ENCODE data around the gene SNX11. TPM values are rescaled to one million over a fixed set of nuclear protein-coding genes. Genes with fewer than 3 reads are reported as not detected.
A peak's percentile ranks its signal among the peaks of the same experiment; 100 is the strongest.

SNX11 gene
- total and polyA plus RNA-seq, 8 donors, result 5.4 to 13.6 (median 7.9) TPM

GRCh38 chr17:48162306-48162934, 54.9 kb downstream of the SNX11 start:
- H3K4me3 ChIP-seq, result peak overlapping the region in 1 of 4 donors; percentile 1
- TF ChIP-seq, protein P1, sequence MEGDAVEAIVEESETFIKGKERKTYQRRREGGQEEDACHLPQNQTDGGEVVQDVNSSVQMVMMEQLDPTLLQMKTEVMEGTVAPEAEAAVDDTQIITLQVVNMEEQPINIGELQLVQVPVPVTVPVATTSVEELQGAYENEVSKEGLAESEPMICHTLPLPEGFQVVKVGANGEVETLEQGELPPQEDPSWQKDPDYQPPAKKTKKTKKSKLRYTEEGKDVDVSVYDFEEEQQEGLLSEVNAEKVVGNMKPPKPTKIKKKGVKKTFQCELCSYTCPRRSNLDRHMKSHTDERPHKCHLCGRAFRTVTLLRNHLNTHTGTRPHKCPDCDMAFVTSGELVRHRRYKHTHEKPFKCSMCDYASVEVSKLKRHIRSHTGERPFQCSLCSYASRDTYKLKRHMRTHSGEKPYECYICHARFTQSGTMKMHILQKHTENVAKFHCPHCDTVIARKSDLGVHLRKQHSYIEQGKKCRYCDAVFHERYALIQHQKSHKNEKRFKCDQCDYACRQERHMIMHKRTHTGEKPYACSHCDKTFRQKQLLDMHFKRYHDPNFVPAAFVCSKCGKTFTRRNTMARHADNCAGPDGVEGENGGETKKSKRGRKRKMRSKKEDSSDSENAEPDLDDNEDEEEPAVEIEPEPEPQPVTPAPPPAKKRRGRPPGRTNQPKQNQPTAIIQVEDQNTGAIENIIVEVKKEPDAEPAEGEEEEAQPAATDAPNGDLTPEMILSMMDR (IDR thresholded peaks at IDR 0.05), result no peak
- WGBS, 2 donors, result 14 to 22% methylated on average over 5 of the region's 5 CpGs
- peak in 3 of 6 donors; percentile 32 to 41 (median 33) for DNase-seq
- ATAC-seq, result peak; percentile 57 to 63 (median 59)
- no peaks in the 10 kb centered on the region for H3K27me3 ChIP-seq
- peaks cover 47 to 67% (median 47%) of the 10 kb centered on the region in 3 donors for H3K4me1 ChIP-seq
- H3K9me3 ChIP-seq, result no peaks in the 10 kb centered on the region
- peak overlapping the region; percentile 6 to 89 (median 71) for H3K27ac ChIP-seq
- intact Hi-C loops (cut with DNase I), result no loop called here
- no peak for FAIRE-seq
- H3K36me3 ChIP-seq, result no peaks in the 10 kb centered on the region

- Histone ChIP-seq H3K36me3 (no peaks in the 10 kb centered on the region), H3K4me3 (peak overlapping the region in 2 of 4 donors; percentile 1 to 29), H3K4me1 (peaks cover 47 to 73% (median 47%) of the 10 kb centered on the region in 3 donors), H3K27me3 (no peaks in the 10 kb centered on the region), H3K27ac (peak overlapping the region; percentile 6 to 89 (median 71)), H3K9me3 (no peaks in the 10 kb centered on the region)
- WGBS, 2 donors, result 6 to 8% methylated on average over 5 of the region's 5 CpGs
- TF ChIP-seq, protein P1 (IDR thresholded peaks at IDR 0.05), result no peak
- intact Hi-C loops (cut with DNase I), result no loop called here
- DNase-seq (peak in 4 of 6 donors; percentile 32 to 44 (median 38)), FAIRE-seq (no peak), ATAC-seq (peak; percentile 56 to 71 (median 66))
Observed at GRCh38 chr17:48162946-48163506, 55.5 kb downstream of the SNX11 start.

DNA sequence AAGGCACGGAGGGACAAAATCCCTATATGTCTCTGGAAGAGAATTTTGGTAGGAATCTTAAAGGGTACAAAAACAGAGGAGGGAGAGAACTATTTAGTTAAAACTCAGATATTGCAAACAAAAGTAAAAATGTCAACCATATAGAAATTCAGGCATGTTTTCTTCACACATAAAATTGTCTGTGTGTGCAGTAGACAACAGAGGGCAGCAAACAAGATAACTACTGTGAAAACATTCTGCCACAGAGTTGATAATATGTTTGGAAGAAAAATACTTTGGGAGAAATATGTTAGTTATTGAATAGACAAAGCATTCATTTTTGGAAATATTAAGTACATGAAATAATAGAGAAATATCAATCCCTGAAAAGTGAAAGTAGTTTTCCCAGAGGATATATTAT, 56.2 kb downstream of the SNX11 start:
- peaks cover 47 to 74% (median 47%) of the 10 kb centered on the region in 3 donors for H3K4me1 ChIP-seq
- no peaks in the 10 kb centered on the region for H3K9me3 ChIP-seq
- TF ChIP-seq, protein P1 (IDR thresholded peaks at IDR 0.05), result no peak
- H3K36me3 ChIP-seq, result no peaks in the 10 kb centered on the region
- no peaks in the 10 kb centered on the region for H3K27me3 ChIP-seq
- no peak for FAIRE-seq
- peak overlapping the region in 1 of 4 donors; percentile 29 for H3K4me3 ChIP-seq
- intact Hi-C loops (cut with DNase I), result no loop called here
- no peak for DNase-seq
- no peak for ATAC-seq
- 79 to 90% methylated on average over 1 of the region's 1 CpG for WGBS, 2 donors
- H3K27ac ChIP-seq, result peak overlapping the region in 2 of 4 donors; percentile 86 to 89

- ATAC-seq (no peak), FAIRE-seq (no peak), DNase-seq (no peak)
- H3K36me3 ChIP-seq, result no peaks in the 10 kb centered on the region
- H3K4me3 ChIP-seq, result no peak overlapping the region
- no peak overlapping the region for H3K27ac ChIP-seq
- TF ChIP-seq, protein P1 (IDR thresholded peaks at IDR 0.05), result no peak
- H3K4me1 ChIP-seq, result peaks cover 2 to 26% (median 6%) of the 10 kb centered on the region in 3 donors
- no peaks in the 10 kb centered on the region for H3K9me3 ChIP-seq
- no peaks in the 10 kb centered on the region for H3K27me3 ChIP-seq
- 71 to 79% methylated on average over 1 of the region's 1 CpG for WGBS, 2 donors
- intact Hi-C loops (cut with DNase I), result no loop called here
Observed at GRCh38 chr17:48169926-48170325, 62.4 kb downstream of the SNX11 start.

Small RNA genes within 50 kb of the gene (microRNA-seq; reads per million reads assigned to microRNA genes)
- gene MIR1203, result 0 reads per million in 2 donors

Other genes with a start within 250 kb of the SNX11 start
- 1 to 10 TPM; 5.2 to 8.8 (median 6.9) TPM for gene SP2, start 211.5 kb upstream of the SNX11 start, total RNA-seq
- gene SP2, start 211.5 kb upstream of the SNX11 start, polyA plus RNA-seq, result 1 to 10 TPM; 5.5 to 8.5 TPM
- 10 to 100 TPM; 13.2 to 23.5 (median 19.6) TPM for gene PNPO, start 166.2 kb upstream of the SNX11 start, total RNA-seq
- 1 to 10 TPM; 6.5 to 7.6 TPM for gene PNPO, start 166.2 kb upstream of the SNX11 start, polyA plus RNA-seq
- gene PRR15L, start 149.9 kb upstream of the SNX11 start, total RNA-seq, result 10 to 100 TPM; 26.6 to 68.6 (median 42.7) TPM
- 10 to 100 TPM; 59.9 to 64.9 TPM for gene PRR15L, start 149.9 kb upstream of the SNX11 start, polyA plus RNA-seq
- 100 to 1,000 TPM; 134 to 234 (median 165) TPM for gene CDK5RAP3, start 136.7 kb upstream of the SNX11 start, total RNA-seq
- 1,000 to 10,000 TPM; 1,052 to 1,312 TPM for gene CDK5RAP3, start 136.7 kb upstream of the SNX11 start, polyA plus RNA-seq
- gene COPZ2, start 70.0 kb upstream of the SNX11 start, total RNA-seq, result 10 to 100 TPM in 2 of 6 donors, 1 to 10 TPM in 4; 6.3 to 10.8 (median 8.6) TPM
- gene COPZ2, start 70.0 kb upstream of the SNX11 start, polyA plus RNA-seq, result 1 to 10 TPM; 9.7 to 9.8 TPM
- gene NFE2L1, start 59.4 kb upstream of the SNX11 start, total RNA-seq, result 10 to 100 TPM; 27.4 to 74.0 (median 44.5) TPM
- 10 to 100 TPM; 40.9 to 47.2 TPM for gene NFE2L1, start 59.4 kb upstream of the SNX11 start, polyA plus RNA-seq
- gene CBX1, start 6.3 kb upstream of the SNX11 start, total RNA-seq, result 10 to 100 TPM in 4 of 6 donors, 1 to 10 TPM in 2; 7.9 to 24.1 (median 12.0) TPM
- gene CBX1, start 6.3 kb upstream of the SNX11 start, polyA plus RNA-seq, result 10 to 100 TPM; 10.0 to 20.9 TPM

Measured in pancreas (tissue), 10 donors.